HepG2 (cell line): Measurements from ENCODE around the gene TJAP1. TPM values are rescaled to one million over a fixed set of nuclear protein-coding genes. Genes with fewer than 3 reads are reported as not detected.
A peak's percentile ranks its signal among the peaks of the same experiment; 100 is the strongest.

Experiments used
- CEBPB ChIP-seq: IDR thresholded peaks from 2 replicates; pipeline ENCODE4 v1.6.1; 2011; ENCODE audit warnings: low read depth, low read length, improper control_type of control experiment, borderline replicate concordance
- KMT2A ChIP-seq: sonication (generic); formaldehyde crosslinking; IDR thresholded peaks from 2 replicates; pipeline ENCODE4 v1.4.0; 2020; ENCODE audit warnings: missing genetic modification reagents
- MBNL3 ChIP-seq: fragments of 250-450 bp; sonication (Bioruptor Pico); conservative IDR thresholded peaks from 2 replicates; pipeline ENCODE4 v1.8.0; 2022; ENCODE audit warnings: mild to moderate bottlenecking, inconsistent platforms
- PITX1 ChIP-seq: sonication (generic); formaldehyde crosslinking; IDR thresholded peaks from 2 replicates; pipeline ENCODE4 v1.5.1; 2020; ENCODE audit warnings: mild to moderate bottlenecking, missing genetic modification reagents
- POLR2A ChIP-seq, 2 experiments: IDR thresholded peaks; 2 replicates each; pipeline ENCODE4 v1.6.1; 2011; ENCODE audit warnings: low read depth in 2 of 2, low read length in 2 of 2, mild to moderate bottlenecking in 1 of 2, moderate library complexity in 1 of 2; ENCODE audit not compliant: insufficient read depth in 1 of 2
- REXO4 ChIP-seq: sonication (generic); formaldehyde crosslinking; IDR thresholded peaks from 2 replicates; pipeline ENCODE4 v1.8.0; 2022; ENCODE audit warnings: missing genetic modification reagents, mild to moderate bottlenecking, borderline replicate concordance
- SAP130 ChIP-seq: IDR thresholded peaks from 2 replicates; pipeline ENCODE4 v1.6.1; 2016; ENCODE audit warnings: low read depth
- SIN3A ChIP-seq: IDR thresholded peaks from 2 replicates; pipeline ENCODE4 v1.6.1; 2011; ENCODE audit warnings: low read depth, mild to moderate bottlenecking, control low read depth, low read length, borderline replicate concordance
- SP2 ChIP-seq: sonication (generic); formaldehyde crosslinking; IDR thresholded peaks from 2 replicates; pipeline ENCODE4 v1.5.1; 2020; ENCODE audit warnings: mild to moderate bottlenecking, missing genetic modification reagents
- STAG1 ChIP-seq: sonication (generic); formaldehyde crosslinking; IDR thresholded peaks from 2 replicates; pipeline ENCODE4 v1.4.0; 2020; ENCODE audit warnings: missing genetic modification reagents
- TARDBP ChIP-seq: sonication (generic); formaldehyde crosslinking; IDR thresholded peaks from 2 replicates; pipeline ENCODE4 v1.8.0; 2022; ENCODE audit warnings: mild to moderate bottlenecking, missing genetic modification reagents
- TRIM24 ChIP-seq: sonication (generic); formaldehyde crosslinking; IDR thresholded peaks from 2 replicates; pipeline ENCODE4 v1.8.0; 2022; ENCODE audit warnings: mild to moderate bottlenecking, missing genetic modification reagents
- ZNF207 ChIP-seq: fragments of 450-650 bp; IDR thresholded peaks from 2 replicates; pipeline ENCODE4 v1.6.1; 2016; ENCODE audit warnings: antibody characterized with exemption, borderline replicate concordance
- ZNF234 ChIP-seq: sonication (generic); formaldehyde crosslinking; conservative IDR thresholded peaks from 2 replicates; pipeline ENCODE4 v1.5.1; 2020; ENCODE audit warnings: mild to moderate bottlenecking, missing genetic modification reagents
- ZNF274 ChIP-seq: sonication (generic); formaldehyde crosslinking; IDR thresholded peaks from 2 replicates; pipeline ENCODE4 v1.5.1; 2020; ENCODE audit warnings: mild to moderate bottlenecking, missing genetic modification reagents
- ZNF362 ChIP-seq: sonication (generic); formaldehyde crosslinking; IDR thresholded peaks from 2 replicates; pipeline ENCODE4 v1.4.0; 2020; ENCODE audit warnings: missing genetic modification reagents, mild to moderate bottlenecking, borderline replicate concordance
- ZNF431 ChIP-seq: sonication (generic); formaldehyde crosslinking; IDR thresholded peaks from 2 replicates; pipeline ENCODE4 v1.9.0; 2022; ENCODE audit warnings: missing genetic modification reagents, low read depth, mild to moderate bottlenecking, borderline replicate concordance
- ZNF556 ChIP-seq: sonication (generic); formaldehyde crosslinking; IDR thresholded peaks from 2 replicates; pipeline ENCODE4 v1.4.0; 2020; ENCODE audit warnings: mild to moderate bottlenecking, missing genetic modification reagents, borderline replicate concordance
- ZNF558 ChIP-seq: sonication (generic); formaldehyde crosslinking; IDR thresholded peaks from 2 replicates; pipeline ENCODE4 v1.9.0; 2022; ENCODE audit warnings: mild to moderate bottlenecking, missing genetic modification reagents, borderline replicate concordance
- ZNF609 ChIP-seq: sonication (generic); formaldehyde crosslinking; IDR thresholded peaks from 2 replicates; pipeline ENCODE4 v1.4.0; 2020; ENCODE audit warnings: mild to moderate bottlenecking, missing genetic modification reagents, borderline replicate concordance
- ZNF772 ChIP-seq: sonication (generic); formaldehyde crosslinking; IDR thresholded peaks from 2 replicates; pipeline ENCODE4 v1.5.0; 2020; ENCODE audit warnings: mild to moderate bottlenecking, missing genetic modification reagents
- polyA plus RNA-seq, 8 experiments: library from polyadenylated mRNA; depleted of rRNA in 3 of 8; stranded (reverse) in 7 of 8; unstranded in 1 of 8; fragments of >200 nt; fragmentation: Illumina TruSeq in 4 of 8; extraction: Trizol in 4 of 8; gene quantifications; 2 replicates each; pipeline versions ENCODE4 v1.2.1 to v1.2.3, GENCODE V29; 2011 to 2016; ENCODE audit warnings: low read depth in 4 of 8, missing spikeins in 1 of 8, mixed read lengths in 1 of 8; ENCODE audit not compliant: insufficient read depth in 1 of 8
- total RNA-seq, 5 experiments: library from RNA; depleted of rRNA; stranded (reverse); fragments of >200 nt; fragmentation: Illumina TruSeq; extraction: Trizol; gene quantifications; 2 replicates each; pipeline ENCODE4 v1.2.3, GENCODE V29; 2016; ENCODE audit warnings: low read depth in 1 of 5
- TF ChIP-seq, protein P1 (sequence below): sonication (generic); formaldehyde crosslinking; IDR thresholded peaks from 2 replicates; pipeline ENCODE4 v1.4.0; 2020; ENCODE audit warnings: missing genetic modification reagents, borderline replicate concordance
- TF ChIP-seq, protein P2 (sequence below): sonication (generic); IDR thresholded peaks from 2 replicates; pipeline ENCODE4 v1.6.1; 2016; ENCODE audit warnings: low read depth, borderline replicate concordance

TJAP1 gene
- total and polyA plus RNA-seq, 2 of the 13 experiments (the other 11 are each of a cell fraction or from before 2014, with no cell fraction given): 15.7 to 41.6 TPM

- TF ChIP-seq ZNF609 (CRISPR knock-in tag): peak; percentile 60; the same call in 1 of the 2 replicates
- no peak for TF ChIP-seq ZNF558 (CRISPR knock-in tag)
- no peak for TF ChIP-seq MBNL3 (CRISPR knock-in tag)
- TF ChIP-seq ZNF556 (CRISPR knock-in tag): peak; percentile 34; the same call in 1 of the 2 replicates
- TF ChIP-seq TRIM24 (CRISPR knock-in tag): no peak
- TF ChIP-seq CEBPB: no peak
- TF ChIP-seq SP2 (CRISPR knock-in tag): no peak
- no peak for TF ChIP-seq KMT2A (CRISPR knock-in tag)
- TF ChIP-seq TARDBP (CRISPR knock-in tag): no peak; the same call in 1 of the 2 replicates
- TF ChIP-seq STAG1 (CRISPR knock-in tag): 0 out of 2 replicates have a peak, but pooled peaks have one; percentile 2
- TF ChIP-seq SIN3A: 0 out of 2 replicates have a peak, but pooled peaks have one; percentile 28
- no peak for TF ChIP-seq POLR2A (IDR thresholded peaks at IDR 0.05; ENCODE audit: insufficient read depth in 1 of 2, low read depth in 2 of 2, low read length in 2 of 2)
- TF ChIP-seq, protein P1, sequence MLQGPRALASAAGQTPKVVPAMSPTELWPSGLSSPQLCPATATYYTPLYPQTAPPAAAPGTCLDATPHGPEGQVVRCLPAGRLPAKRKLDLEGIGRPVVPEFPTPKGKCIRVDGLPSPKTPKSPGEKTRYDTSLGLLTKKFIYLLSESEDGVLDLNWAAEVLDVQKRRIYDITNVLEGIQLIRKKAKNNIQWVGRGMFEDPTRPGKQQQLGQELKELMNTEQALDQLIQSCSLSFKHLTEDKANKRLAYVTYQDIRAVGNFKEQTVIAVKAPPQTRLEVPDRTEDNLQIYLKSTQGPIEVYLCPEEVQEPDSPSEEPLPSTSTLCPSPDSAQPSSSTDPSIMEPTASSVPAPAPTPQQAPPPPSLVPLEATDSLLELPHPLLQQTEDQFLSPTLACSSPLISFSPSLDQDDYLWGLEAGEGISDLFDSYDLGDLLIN (CRISPR knock-in tag): no peak
- TF ChIP-seq ZNF772 (CRISPR knock-in tag): no peak
- TF ChIP-seq SAP130 (CRISPR knock-in tag): peak; percentile 67
- no peak for TF ChIP-seq ZNF207
- TF ChIP-seq ZNF362 (CRISPR knock-in tag): no peak
- peak; percentile 13; the same call in 1 of the 2 replicates for TF ChIP-seq PITX1
- TF ChIP-seq ZNF274 (CRISPR knock-in tag): peak; percentile 19; the same call in 1 of the 2 replicates
- TF ChIP-seq, protein P2, sequence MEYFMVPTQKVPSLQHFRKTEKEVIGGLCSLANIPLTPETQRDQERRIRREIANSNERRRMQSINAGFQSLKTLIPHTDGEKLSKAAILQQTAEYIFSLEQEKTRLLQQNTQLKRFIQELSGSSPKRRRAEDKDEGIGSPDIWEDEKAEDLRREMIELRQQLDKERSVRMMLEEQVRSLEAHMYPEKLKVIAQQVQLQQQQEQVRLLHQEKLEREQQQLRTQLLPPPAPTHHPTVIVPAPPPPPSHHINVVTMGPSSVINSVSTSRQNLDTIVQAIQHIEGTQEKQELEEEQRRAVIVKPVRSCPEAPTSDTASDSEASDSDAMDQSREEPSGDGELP: peak; percentile 80
- TF ChIP-seq ZNF234 (CRISPR knock-in tag): no peak
- no peak for TF ChIP-seq ZNF431 (CRISPR knock-in tag)
- no peak for TF ChIP-seq REXO4 (CRISPR knock-in tag)
Measured at GRCh38 chr6:43499028-43499815, 21.9 kb downstream of the TJAP1 start (continued).
